GM23248 (cell line): ENCODE results near the gene SV2B.

Experiments
- EZH2 ChIP-seq: fragments of 200-600 bp; sonication (generic); IDR thresholded peaks from 2 replicates; pipeline ENCODE4 v1.6.1; 2018; ENCODE audit warnings: antibody characterized with exemption, mild to moderate bottlenecking; ENCODE audit not compliant: insufficient read depth, poor library complexity, severe bottlenecking
- EZH2phosphoT487 ChIP-seq: fragments of 200-600 bp; sonication (generic); IDR thresholded peaks from 2 replicates; pipeline ENCODE4 v1.6.1; 2018; ENCODE audit warnings: antibody characterized with exemption, moderate library complexity, mild to moderate bottlenecking, low read depth; ENCODE audit not compliant: insufficient read depth

GRCh38 chr15:91196127-91196526 lies 96.1 kb downstream of the SV2B start:
- TF ChIP-seq EZH2, result no peak
- no peak for TF ChIP-seq EZH2phosphoT487
